SK-N-SH treated with all-trans-retinoic acid at 6 μM for 48 hours (cell line): Measurements from ENCODE around the gene GABBR2.

Experiments
- ATAC-seq: fragments of 200-7000 bp; cut with Tn5 transposase; 3 replicates; pipeline ENCODE4 v1.9.1; 2020; ENCODE audit warnings: mild to moderate bottlenecking, moderate library complexity
- ARNTL ChIP-seq: fragments of 450-650 bp; formaldehyde crosslinking; IDR thresholded peaks from 2 replicates; pipeline ENCODE4 v1.5.0; 2020; ENCODE audit warnings: low read depth, mild to moderate bottlenecking, moderate library complexity, borderline replicate concordance
- BACH2 ChIP-seq: fragments of 250-450 bp; sonication (Bioruptor Pico); IDR thresholded peaks from 2 replicates; pipeline ENCODE4 v1.9.0; 2021; ENCODE audit warnings: mild to moderate bottlenecking, borderline replicate concordance
- CSDC2 ChIP-seq: fragments of 250-450 bp; sonication (Bioruptor Pico); IDR thresholded peaks from 2 replicates; pipeline ENCODE4 v1.5.0; 2020; ENCODE audit warnings: mild to moderate bottlenecking, moderate library complexity
- ESRRG ChIP-seq: fragments of 250-450 bp; sonication (Bioruptor Pico); IDR thresholded peaks from 2 replicates; pipeline ENCODE4 v1.6.1; 2021; ENCODE audit warnings: mild to moderate bottlenecking
- GLIS3 ChIP-seq: fragments of 250-450 bp; sonication (Bioruptor Pico); IDR thresholded peaks from 2 replicates; pipeline ENCODE4 v1.5.0; 2020; ENCODE audit warnings: mild to moderate bottlenecking, moderate library complexity
- ISL1 ChIP-seq: fragments of 250-450 bp; sonication (Bioruptor Pico); IDR thresholded peaks from 2 replicates; pipeline ENCODE4 v2.1.2; 2022; ENCODE audit warnings: mild to moderate bottlenecking, moderate library complexity
- OSR1 ChIP-seq: fragments of 250-450 bp; sonication (Bioruptor Pico); IDR thresholded peaks from 2 replicates; pipeline ENCODE4 v1.8.0; 2022; ENCODE audit warnings: moderate library complexity, mild to moderate bottlenecking, inconsistent platforms
- PPARA ChIP-seq: fragments of 250-450 bp; sonication (Bioruptor Pico); IDR thresholded peaks from 2 replicates; pipeline ENCODE4 v1.5.0; 2020; ENCODE audit warnings: mild to moderate bottlenecking, borderline replicate concordance
- TCF4 ChIP-seq: fragments of 250-450 bp; sonication (Bioruptor Pico); IDR thresholded peaks from 2 replicates; pipeline ENCODE4 v1.8.0; 2021; ENCODE audit warnings: mild to moderate bottlenecking, moderate library complexity, borderline replicate concordance
- TOX ChIP-seq: fragments of 250-450 bp; sonication (Bioruptor Pico); IDR thresholded peaks from 2 replicates; pipeline ENCODE4 v1.8.0; 2021; ENCODE audit warnings: mild to moderate bottlenecking, moderate library complexity, borderline replicate concordance
- ZFP30 ChIP-seq: fragments of 450-650 bp; formaldehyde crosslinking; IDR thresholded peaks from 2 replicates; pipeline ENCODE4 v1.5.0; 2022; ENCODE audit warnings: mild to moderate bottlenecking, moderate library complexity
- ZNF565 ChIP-seq: fragments of 450-650 bp; formaldehyde crosslinking; conservative IDR thresholded peaks from 2 replicates; pipeline ENCODE4 v1.5.0; 2020; ENCODE audit warnings: low read depth, mild to moderate bottlenecking, moderate library complexity
- ZNF70 ChIP-seq: fragments of 450-650 bp; formaldehyde crosslinking; IDR thresholded peaks from 2 replicates; pipeline ENCODE4 v1.5.0; 2020; ENCODE audit warnings: mild to moderate bottlenecking, moderate library complexity
- ZNF8 ChIP-seq: fragments of 450-650 bp; formaldehyde crosslinking; IDR thresholded peaks from 2 replicates; pipeline ENCODE4 v1.5.0; 2020; ENCODE audit warnings: mild to moderate bottlenecking, moderate library complexity
- TF ChIP-seq, protein P1 (sequence below): fragments of 250-450 bp; sonication (Bioruptor Pico); IDR thresholded peaks from 2 replicates; pipeline ENCODE4 v1.5.1; 2021; ENCODE audit warnings: mild to moderate bottlenecking, moderate library complexity
- TF ChIP-seq, protein P2 (sequence below): fragments of 250-450 bp; sonication (Bioruptor Pico); IDR thresholded peaks from 2 replicates; pipeline ENCODE4 v1.8.0; 2020; ENCODE audit warnings: mild to moderate bottlenecking, moderate library complexity, borderline replicate concordance
- TF ChIP-seq, protein P3 (sequence below): fragments of 250-450 bp; sonication (Bioruptor Pico); IDR thresholded peaks from 2 replicates; pipeline ENCODE4 v1.5.0; 2020; ENCODE audit warnings: mild to moderate bottlenecking, moderate library complexity
- TF ChIP-seq, protein P4 (sequence below): fragments of 250-450 bp; sonication (Bioruptor Pico); IDR thresholded peaks from 2 replicates; pipeline ENCODE4 v1.8.0; 2021; ENCODE audit warnings: low read depth, mild to moderate bottlenecking, moderate library complexity, borderline replicate concordance

GABBR2 gene

DNA sequence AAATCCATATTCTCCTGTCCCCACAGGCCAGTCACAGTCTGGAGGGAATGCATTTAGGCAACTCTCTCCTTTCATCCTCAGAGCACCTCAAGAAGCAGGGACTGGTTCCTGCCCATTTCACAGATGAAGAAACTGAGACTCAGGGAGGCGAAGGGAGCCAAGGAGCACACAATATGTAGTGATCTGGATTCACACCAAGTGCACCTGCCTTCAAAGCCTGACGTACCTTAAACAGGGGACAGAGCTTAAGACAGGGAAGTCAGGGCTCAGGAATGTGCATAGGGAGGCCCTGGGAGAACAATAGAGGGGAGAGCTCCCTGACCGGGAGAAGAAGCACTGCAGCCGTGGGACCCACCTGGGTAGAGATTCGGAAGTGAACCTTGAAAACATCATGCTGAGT lies 83.0 kb downstream of the GABBR2 start:
- TF ChIP-seq, protein P1, sequence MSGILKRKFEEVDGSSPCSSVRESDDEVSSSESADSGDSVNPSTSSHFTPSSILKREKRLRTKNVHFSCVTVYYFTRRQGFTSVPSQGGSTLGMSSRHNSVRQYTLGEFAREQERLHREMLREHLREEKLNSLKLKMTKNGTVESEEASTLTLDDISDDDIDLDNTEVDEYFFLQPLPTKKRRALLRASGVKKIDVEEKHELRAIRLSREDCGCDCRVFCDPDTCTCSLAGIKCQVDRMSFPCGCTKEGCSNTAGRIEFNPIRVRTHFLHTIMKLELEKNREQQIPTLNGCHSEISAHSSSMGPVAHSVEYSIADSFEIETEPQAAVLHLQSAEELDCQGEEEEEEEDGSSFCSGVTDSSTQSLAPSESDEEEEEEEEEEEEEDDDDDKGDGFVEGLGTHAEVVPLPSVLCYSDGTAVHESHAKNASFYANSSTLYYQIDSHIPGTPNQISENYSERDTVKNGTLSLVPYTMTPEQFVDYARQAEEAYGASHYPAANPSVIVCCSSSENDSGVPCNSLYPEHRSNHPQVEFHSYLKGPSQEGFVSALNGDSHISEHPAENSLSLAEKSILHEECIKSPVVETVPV (CRISPR knock-in tag) = no peak
- TF ChIP-seq TCF4 = no peak
- TF ChIP-seq, all 23 proteins: peak for 0
- no peak for ATAC-seq

DNA sequence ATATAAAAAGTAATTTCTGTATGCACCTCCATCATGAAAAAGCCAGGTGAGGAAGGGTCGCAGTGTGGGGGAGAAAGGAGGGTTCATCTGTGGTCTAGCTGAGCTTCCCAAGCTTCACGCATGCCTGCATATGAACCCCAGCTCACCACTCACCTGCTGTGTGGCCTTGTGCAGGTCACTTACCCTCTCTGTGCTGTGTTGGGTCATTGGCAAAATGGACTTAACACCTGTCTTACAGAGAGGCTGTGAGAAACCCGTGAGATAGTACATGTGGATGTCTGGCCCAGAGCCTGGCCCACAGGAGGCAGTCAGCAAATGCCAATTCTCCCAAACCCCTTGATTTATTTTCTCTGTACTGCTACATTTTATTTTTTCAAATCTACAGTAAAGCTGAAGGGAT lies 88.9 kb downstream of the GABBR2 start:
- TF ChIP-seq ARNTL (CRISPR knock-in tag) (no peak), ZNF565 (CRISPR knock-in tag) (no peak), ZNF8 (CRISPR knock-in tag) (no peak), ISL1 (CRISPR knock-in tag) (no peak)
- TF ChIP-seq, protein P1 (CRISPR knock-in tag) = no peak
- TF ChIP-seq, protein P2, sequence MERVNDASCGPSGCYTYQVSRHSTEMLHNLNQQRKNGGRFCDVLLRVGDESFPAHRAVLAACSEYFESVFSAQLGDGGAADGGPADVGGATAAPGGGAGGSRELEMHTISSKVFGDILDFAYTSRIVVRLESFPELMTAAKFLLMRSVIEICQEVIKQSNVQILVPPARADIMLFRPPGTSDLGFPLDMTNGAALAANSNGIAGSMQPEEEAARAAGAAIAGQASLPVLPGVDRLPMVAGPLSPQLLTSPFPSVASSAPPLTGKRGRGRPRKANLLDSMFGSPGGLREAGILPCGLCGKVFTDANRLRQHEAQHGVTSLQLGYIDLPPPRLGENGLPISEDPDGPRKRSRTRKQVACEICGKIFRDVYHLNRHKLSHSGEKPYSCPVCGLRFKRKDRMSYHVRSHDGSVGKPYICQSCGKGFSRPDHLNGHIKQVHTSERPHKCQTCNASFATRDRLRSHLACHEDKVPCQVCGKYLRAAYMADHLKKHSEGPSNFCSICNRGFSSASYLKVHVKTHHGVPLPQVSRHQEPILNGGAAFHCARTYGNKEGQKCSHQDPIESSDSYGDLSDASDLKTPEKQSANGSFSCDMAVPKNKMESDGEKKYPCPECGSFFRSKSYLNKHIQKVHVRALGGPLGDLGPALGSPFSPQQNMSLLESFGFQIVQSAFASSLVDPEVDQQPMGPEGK (CRISPR knock-in tag) = no peak
- no peak for ATAC-seq

DNA sequence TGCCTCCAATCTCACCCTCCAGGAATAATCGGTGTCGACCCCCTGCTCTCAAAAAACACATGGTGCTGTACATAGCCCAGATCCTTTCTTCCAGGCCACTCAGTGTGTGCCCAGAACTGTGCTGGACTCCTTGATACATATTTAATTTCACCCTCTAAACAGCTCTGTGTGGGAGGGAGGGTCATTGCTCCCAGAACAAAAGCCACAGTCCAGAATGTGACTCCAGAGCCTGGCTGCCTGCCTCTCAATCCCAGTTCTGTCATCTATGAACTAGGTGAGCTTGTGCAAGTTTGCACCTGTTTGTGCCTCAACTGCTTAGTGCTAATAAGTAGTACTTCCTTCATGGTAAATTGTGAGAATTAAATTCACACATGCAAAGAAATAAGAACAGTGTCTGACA lies 93.1 kb downstream of the GABBR2 start:
- TF ChIP-seq BACH2 (CRISPR knock-in tag) (no peak), ZNF565 (CRISPR knock-in tag) (no peak), ZNF8 (CRISPR knock-in tag) (no peak), OSR1 (CRISPR knock-in tag) (no peak), ARNTL (CRISPR knock-in tag) (no peak), ZFP30 (no peak), TCF4 (no peak), TOX (CRISPR knock-in tag) (no peak), ESRRG (CRISPR knock-in tag) (no peak), ISL1 (CRISPR knock-in tag) (no peak), CSDC2 (CRISPR knock-in tag) (no peak), PPARA (CRISPR knock-in tag) (no peak), ZNF70 (CRISPR knock-in tag) (no peak), GLIS3 (CRISPR knock-in tag) (no peak)
- TF ChIP-seq, protein P2 (CRISPR knock-in tag) = no peak
- TF ChIP-seq, protein P3, sequence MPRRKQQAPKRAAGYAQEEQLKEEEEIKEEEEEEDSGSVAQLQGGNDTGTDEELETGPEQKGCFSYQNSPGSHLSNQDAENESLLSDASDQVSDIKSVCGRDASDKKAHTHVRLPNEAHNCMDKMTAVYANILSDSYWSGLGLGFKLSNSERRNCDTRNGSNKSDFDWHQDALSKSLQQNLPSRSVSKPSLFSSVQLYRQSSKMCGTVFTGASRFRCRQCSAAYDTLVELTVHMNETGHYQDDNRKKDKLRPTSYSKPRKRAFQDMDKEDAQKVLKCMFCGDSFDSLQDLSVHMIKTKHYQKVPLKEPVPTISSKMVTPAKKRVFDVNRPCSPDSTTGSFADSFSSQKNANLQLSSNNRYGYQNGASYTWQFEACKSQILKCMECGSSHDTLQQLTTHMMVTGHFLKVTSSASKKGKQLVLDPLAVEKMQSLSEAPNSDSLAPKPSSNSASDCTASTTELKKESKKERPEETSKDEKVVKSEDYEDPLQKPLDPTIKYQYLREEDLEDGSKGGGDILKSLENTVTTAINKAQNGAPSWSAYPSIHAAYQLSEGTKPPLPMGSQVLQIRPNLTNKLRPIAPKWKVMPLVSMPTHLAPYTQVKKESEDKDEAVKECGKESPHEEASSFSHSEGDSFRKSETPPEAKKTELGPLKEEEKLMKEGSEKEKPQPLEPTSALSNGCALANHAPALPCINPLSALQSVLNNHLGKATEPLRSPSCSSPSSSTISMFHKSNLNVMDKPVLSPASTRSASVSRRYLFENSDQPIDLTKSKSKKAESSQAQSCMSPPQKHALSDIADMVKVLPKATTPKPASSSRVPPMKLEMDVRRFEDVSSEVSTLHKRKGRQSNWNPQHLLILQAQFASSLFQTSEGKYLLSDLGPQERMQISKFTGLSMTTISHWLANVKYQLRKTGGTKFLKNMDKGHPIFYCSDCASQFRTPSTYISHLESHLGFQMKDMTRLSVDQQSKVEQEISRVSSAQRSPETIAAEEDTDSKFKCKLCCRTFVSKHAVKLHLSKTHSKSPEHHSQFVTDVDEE = no peak
- TF ChIP-seq, protein P4, sequence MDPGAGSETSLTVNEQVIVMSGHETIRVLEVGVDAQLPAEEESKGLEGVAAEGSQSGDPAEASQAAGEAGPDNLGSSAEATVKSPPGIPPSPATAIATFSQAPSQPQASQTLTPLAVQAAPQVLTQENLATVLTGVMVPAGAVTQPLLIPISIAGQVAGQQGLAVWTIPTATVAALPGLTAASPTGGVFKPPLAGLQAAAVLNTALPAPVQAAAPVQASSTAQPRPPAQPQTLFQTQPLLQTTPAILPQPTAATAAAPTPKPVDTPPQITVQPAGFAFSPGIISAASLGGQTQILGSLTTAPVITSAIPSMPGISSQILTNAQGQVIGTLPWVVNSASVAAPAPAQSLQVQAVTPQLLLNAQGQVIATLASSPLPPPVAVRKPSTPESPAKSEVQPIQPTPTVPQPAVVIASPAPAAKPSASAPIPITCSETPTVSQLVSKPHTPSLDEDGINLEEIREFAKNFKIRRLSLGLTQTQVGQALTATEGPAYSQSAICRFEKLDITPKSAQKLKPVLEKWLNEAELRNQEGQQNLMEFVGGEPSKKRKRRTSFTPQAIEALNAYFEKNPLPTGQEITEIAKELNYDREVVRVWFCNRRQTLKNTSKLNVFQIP (CRISPR knock-in tag) = no peak
- TF ChIP-seq, protein P1 (CRISPR knock-in tag) = no peak
- ATAC-seq = no peak
